ENCODE data around the gene WDFY3. TPM values are rescaled to one million over a fixed set of nuclear protein-coding genes. Genes with fewer than 3 reads are reported as not detected.

The WDFY3 gene
- total and polyA plus RNA-seq, 2 experiments from 2014 or later, result 8.0 to 89.0 TPM

DNA sequence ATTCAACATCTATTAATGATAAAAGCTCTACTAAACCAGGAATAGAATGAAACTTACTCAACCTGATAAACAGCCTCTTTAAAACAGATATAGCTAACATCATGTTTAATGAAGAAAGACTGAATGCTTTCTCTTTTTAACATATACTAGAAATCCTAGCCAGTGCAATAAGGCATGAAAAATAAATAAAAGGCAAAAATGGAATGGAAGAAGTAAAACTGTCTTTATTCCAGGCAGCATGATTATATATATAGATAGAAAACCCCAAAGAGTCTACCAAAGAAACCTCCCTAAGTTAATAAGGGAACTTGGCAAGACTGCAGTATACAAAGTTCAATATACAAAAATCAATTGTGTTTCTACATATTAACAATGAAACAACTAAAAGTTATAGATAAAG is 25.5 kb downstream of the WDFY3 start:
- Histone ChIP-seq H3K27me3 (ENCODE audit: insufficient read depth) (no peaks in the 10 kb centered on the region), H2AFZ (no peak overlapping the region), H3K4me2 (no peak overlapping the region), H3K79me2 (replicated peaks; ENCODE audit: insufficient read depth) (peaks cover 100% of the 10 kb centered on the region), H3K36me3 (ENCODE audit: insufficient read depth) (peaks cover 19% of the 10 kb centered on the region), H3K4me3 (no peak overlapping the region), H3K27ac (ENCODE audit: low read depth) (no peak overlapping the region), H3K9me2 (ENCODE audit: insufficient read depth) (no peaks in the 10 kb centered on the region), H3K4me1 (ENCODE audit: insufficient read depth) (no peaks in the 10 kb centered on the region), H3F3A (replicated peaks; ENCODE audit: low read depth) (no peaks in the 10 kb centered on the region), H4K20me1 (replicated peaks; ENCODE audit: insufficient read depth) (0 out of 2 replicates have a peak, but pooled peaks cover 4% of the 10 kb centered on the region)
- Mint-ChIP-seq H3K27ac (no peak overlapping the region), H3K4me1 (peaks cover 4% of the 10 kb centered on the region; the same call in 2 of the 3 replicates), H3K36me3 (ENCODE audit: low read depth) (peaks cover 31% of the 10 kb centered on the region), H3K4me3 (no peak overlapping the region), H3K9me3 (peaks cover 27% of the 10 kb centered on the region), H3K27me3 (ENCODE audit: insufficient read depth, low read depth, poor library complexity) (no peaks in the 10 kb centered on the region)
- no peak for ATAC-seq
- DNase-seq (ENCODE audit: low spot score), result no peak
- TF ChIP-seq EZH2 (IDR thresholded peaks at IDR 0.05; ENCODE audit: low read depth, unreplicated experiment), result no peak
- TF ChIP-seq EZH2phosphoT487 (IDR thresholded peaks at IDR 0.05; ENCODE audit: unreplicated experiment), result no peak
- TF ChIP-seq, protein P1, sequence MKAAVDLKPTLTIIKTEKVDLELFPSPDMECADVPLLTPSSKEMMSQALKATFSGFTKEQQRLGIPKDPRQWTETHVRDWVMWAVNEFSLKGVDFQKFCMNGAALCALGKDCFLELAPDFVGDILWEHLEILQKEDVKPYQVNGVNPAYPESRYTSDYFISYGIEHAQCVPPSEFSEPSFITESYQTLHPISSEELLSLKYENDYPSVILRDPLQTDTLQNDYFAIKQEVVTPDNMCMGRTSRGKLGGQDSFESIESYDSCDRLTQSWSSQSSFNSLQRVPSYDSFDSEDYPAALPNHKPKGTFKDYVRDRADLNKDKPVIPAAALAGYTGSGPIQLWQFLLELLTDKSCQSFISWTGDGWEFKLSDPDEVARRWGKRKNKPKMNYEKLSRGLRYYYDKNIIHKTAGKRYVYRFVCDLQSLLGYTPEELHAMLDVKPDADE (IDR thresholded peaks at IDR 0.05), result no peak
- TF ChIP-seq, protein P2, sequence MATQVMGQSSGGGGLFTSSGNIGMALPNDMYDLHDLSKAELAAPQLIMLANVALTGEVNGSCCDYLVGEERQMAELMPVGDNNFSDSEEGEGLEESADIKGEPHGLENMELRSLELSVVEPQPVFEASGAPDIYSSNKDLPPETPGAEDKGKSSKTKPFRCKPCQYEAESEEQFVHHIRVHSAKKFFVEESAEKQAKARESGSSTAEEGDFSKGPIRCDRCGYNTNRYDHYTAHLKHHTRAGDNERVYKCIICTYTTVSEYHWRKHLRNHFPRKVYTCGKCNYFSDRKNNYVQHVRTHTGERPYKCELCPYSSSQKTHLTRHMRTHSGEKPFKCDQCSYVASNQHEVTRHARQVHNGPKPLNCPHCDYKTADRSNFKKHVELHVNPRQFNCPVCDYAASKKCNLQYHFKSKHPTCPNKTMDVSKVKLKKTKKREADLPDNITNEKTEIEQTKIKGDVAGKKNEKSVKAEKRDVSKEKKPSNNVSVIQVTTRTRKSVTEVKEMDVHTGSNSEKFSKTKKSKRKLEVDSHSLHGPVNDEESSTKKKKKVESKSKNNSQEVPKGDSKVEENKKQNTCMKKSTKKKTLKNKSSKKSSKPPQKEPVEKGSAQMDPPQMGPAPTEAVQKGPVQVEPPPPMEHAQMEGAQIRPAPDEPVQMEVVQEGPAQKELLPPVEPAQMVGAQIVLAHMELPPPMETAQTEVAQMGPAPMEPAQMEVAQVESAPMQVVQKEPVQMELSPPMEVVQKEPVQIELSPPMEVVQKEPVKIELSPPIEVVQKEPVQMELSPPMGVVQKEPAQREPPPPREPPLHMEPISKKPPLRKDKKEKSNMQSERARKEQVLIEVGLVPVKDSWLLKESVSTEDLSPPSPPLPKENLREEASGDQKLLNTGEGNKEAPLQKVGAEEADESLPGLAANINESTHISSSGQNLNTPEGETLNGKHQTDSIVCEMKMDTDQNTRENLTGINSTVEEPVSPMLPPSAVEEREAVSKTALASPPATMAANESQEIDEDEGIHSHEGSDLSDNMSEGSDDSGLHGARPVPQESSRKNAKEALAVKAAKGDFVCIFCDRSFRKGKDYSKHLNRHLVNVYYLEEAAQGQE (IDR thresholded peaks at IDR 0.05; ENCODE audit: unreplicated experiment), result no peak

DNA sequence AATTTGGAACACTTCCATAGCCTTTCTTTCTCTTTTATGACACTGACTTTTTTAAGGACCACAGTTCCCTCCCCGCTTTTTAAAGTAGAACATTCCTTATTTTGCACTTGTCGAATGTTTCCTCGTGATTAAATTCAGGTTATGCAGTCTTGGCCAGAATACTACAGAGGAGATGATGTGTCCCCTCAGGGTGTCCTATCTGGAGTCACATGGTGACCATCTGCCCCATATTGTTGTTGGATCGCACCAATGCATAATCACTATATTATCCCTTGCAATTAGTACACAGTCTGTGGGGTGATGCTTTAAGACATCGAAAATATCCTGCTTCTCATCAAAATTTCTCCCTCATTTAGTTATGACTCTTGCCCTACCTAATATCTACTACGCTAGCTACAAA is 27.4 kb downstream of the WDFY3 start:
- DNase-seq (ENCODE audit: low spot score) (no peak), ATAC-seq (no peak)
- no peak overlapping the region for H3K4me3 Mint-ChIP-seq
- Histone ChIP-seq H3K36me3 (ENCODE audit: insufficient read depth) (peaks cover 19% of the 10 kb centered on the region), H3K4me1 (ENCODE audit: insufficient read depth) (no peaks in the 10 kb centered on the region), H2AFZ (no peak overlapping the region), H3K4me2 (no peak overlapping the region), H3K27ac (ENCODE audit: low read depth) (no peak overlapping the region), H4K20me1 (replicated peaks; ENCODE audit: insufficient read depth) (0 out of 2 replicates have a peak, but pooled peaks cover 9% of the 10 kb centered on the region), H3K4me3 (no peak overlapping the region), H3K9me2 (ENCODE audit: insufficient read depth) (no peaks in the 10 kb centered on the region), H3K27me3 (ENCODE audit: insufficient read depth) (no peaks in the 10 kb centered on the region), H3K79me2 (replicated peaks; ENCODE audit: insufficient read depth) (peaks cover 100% of the 10 kb centered on the region), H3F3A (replicated peaks; ENCODE audit: low read depth) (no peaks in the 10 kb centered on the region)
- H3K9me3 Mint-ChIP-seq, result peaks cover 27% of the 10 kb centered on the region
- no peaks in the 10 kb centered on the region for H3K27me3 Mint-ChIP-seq (ENCODE audit: insufficient read depth, low read depth, poor library complexity)
- peaks cover 4% of the 10 kb centered on the region; the same call in 2 of the 3 replicates for H3K4me1 Mint-ChIP-seq
- peaks cover 31% of the 10 kb centered on the region for H3K36me3 Mint-ChIP-seq (ENCODE audit: low read depth)
- no peak overlapping the region for H3K27ac Mint-ChIP-seq
- TF ChIP-seq JUNB (IDR thresholded peaks at IDR 0.05; ENCODE audit: unreplicated experiment), result no peak
- TF ChIP-seq NANOG (IDR thresholded peaks at IDR 0.05; ENCODE audit: borderline replicate concordance), result no peak
- TF ChIP-seq, protein P3, sequence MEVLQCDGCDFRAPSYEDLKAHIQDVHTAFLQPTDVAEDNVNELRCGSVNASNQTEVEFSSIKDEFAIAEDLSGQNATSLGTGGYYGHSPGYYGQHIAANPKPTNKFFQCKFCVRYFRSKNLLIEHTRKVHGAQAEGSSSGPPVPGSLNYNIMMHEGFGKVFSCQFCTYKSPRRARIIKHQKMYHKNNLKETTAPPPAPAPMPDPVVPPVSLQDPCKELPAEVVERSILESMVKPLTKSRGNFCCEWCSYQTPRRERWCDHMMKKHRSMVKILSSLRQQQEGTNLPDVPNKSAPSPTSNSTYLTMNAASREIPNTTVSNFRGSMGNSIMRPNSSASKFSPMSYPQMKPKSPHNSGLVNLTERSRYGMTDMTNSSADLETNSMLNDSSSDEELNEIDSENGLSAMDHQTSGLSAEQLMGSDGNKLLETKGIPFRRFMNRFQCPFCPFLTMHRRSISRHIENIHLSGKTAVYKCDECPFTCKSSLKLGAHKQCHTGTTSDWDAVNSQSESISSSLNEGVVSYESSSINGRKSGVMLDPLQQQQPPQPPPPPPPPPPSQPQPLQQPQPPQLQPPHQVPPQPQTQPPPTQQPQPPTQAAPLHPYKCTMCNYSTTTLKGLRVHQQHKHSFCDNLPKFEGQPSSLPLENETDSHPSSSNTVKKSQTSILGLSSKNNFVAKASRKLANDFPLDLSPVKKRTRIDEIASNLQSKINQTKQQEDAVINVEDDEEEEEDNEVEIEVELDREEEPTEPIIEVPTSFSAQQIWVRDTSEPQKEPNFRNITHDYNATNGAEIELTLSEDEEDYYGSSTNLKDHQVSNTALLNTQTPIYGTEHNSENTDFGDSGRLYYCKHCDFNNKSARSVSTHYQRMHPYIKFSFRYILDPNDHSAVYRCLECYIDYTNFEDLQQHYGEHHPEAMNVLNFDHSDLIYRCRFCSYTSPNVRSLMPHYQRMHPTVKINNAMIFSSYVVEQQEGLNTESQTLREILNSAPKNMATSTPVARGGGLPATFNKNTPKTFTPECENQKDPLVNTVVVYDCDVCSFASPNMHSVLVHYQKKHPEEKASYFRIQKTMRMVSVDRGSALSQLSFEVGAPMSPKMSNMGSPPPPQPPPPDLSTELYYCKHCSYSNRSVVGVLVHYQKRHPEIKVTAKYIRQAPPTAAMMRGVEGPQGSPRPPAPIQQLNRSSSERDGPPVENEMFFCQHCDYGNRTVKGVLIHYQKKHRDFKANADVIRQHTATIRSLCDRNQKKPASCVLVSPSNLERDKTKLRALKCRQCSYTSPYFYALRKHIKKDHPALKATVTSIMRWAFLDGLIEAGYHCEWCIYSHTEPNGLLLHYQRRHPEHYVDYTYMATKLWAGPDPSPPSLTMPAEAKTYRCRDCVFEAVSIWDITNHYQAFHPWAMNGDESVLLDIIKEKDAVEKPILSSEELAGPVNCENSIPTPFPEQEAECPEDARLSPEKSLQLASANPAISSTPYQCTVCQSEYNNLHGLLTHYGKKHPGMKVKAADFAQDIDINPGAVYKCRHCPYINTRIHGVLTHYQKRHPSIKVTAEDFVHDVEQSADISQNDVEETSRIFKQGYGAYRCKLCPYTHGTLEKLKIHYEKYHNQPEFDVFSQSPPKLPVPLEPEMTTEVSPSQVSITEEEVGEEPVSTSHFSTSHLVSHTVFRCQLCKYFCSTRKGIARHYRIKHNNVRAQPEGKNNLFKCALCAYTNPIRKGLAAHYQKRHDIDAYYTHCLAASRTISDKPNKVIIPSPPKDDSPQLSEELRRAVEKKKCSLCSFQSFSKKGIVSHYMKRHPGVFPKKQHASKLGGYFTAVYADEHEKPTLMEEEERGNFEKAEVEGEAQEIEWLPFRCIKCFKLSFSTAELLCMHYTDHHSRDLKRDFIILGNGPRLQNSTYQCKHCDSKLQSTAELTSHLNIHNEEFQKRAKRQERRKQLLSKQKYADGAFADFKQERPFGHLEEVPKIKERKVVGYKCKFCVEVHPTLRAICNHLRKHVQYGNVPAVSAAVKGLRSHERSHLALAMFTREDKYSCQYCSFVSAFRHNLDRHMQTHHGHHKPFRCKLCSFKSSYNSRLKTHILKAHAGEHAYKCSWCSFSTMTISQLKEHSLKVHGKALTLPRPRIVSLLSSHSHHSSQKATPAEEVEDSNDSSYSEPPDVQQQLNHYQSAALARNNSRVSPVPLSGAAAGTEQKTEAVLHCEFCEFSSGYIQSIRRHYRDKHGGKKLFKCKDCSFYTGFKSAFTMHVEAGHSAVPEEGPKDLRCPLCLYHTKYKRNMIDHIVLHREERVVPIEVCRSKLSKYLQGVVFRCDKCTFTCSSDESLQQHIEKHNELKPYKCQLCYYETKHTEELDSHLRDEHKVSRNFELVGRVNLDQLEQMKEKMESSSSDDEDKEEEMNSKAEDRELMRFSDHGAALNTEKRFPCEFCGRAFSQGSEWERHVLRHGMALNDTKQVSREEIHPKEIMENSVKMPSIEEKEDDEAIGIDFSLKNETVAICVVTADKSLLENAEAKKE (CRISPR knock-in tag; IDR thresholded peaks at IDR 0.05), result no peak
- TF ChIP-seq, protein P1 (IDR thresholded peaks at IDR 0.05), result no peak
- no peak for TF ChIP-seq EZH2 (IDR thresholded peaks at IDR 0.05; ENCODE audit: low read depth, unreplicated experiment)
- no peak for TF ChIP-seq STAT1 (IDR thresholded peaks at IDR 0.05; ENCODE audit: unreplicated experiment)
